ENCODE measurements around the gene CLTC.

Gene CLTC

DNA sequence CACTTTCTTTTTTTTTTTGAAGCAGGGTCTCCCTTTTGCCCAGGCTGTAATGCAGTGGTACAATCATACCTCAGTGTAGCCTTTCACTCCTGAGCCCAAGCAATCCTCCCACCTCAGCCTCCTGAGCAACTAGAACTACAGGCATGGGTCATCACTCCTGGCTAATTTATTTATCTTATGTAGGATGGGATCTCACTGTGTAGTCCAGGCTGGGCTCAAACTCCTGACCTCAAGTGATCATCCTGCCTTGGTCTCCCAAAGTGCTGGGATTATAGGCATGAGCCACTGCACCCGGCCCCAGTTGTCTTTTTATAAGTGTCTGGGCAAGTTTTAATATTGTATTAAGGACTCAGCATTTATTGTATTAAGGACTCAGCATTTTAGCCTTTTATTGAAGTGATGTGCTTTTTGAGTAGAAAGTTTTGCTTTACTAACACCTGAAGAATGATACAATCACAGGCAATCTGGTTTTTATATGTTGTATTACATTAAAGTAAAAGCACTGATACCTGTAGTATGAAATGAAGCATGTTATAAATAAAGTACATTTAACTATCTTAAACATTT, 110.7 kb downstream of the CLTC start:
- DNase-seq: no peak

DNA sequence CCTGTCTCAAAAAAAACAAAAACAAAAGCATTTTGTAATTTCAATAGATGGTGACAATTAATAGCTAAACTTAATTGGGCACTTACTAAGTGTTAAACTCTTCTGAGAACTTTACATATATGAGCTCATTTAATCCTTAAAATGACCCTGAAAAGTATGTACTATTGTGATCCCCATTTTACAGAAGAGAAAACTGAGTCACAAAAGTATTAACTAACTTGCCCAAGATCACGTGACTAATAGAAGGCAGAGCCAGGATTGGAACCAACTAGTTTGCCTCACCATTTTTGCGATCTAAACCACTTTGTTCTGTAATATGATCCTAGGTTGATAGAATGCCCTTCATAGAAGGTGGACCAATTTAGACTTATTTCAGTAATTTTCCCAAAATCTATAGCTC, 114.0 kb downstream of the CLTC start:
- DNase-seq: no peak

DNA sequence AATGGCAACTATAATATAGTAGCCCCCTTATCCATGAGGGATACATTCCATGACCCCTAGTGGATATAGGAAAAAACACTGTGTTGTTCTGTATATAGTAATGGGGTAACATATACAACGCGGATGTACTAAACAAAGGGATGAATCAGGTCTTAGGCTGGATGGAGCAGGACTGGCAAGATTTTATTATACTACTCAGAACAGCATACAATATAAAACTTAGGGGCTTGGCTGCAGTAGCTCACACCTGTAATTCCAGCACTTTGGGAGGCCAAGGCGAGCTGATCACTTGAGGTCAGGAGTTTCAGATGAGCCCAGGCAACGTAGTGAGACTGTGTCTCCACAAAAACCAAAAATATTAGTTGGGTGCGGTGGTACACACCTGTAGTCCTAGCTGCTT, 114.5 kb downstream of the CLTC start:
- DNase-seq: no peak

DNA sequence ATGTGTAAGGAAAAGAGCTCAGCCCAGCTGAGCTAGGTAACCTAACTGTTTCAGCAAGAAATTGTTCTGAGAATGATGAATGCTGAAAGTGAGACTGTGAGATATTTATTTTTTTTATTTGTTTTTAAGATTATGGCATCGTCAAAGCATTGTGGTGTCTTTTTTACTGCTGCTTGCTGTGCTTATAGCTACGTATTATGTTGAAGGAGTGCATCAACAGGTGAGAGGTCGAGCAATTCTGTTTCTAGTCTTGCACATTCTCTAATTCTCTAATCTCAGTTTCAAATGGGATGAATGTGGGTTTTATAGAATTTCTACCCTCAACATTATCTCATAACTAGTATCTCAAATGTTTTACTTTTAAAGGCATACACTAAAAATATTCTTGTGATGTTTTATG, 117.6 kb downstream of the CLTC start:
- no peak for DNase-seq

DNA sequence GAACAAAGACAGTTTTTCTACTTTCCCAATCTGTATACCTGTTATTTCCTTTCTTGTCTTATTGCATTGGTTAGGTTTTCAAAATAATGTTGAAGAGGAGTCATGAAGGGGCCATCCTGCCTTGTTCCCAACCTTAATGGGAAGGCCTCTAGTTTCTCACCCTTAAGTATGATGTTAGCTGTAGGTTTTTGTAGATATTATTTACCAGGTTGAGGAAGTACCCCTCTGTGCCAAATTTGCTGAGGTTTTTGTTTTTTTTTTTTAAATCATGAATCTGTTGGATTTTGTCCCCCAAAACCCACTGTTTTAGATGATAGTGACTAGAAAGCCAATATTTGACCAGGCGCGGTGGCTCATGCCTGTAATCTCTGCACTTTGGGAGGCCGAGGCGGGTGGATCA, 124.1 kb downstream of the CLTC start:
- DNase-seq: no peak

DNA sequence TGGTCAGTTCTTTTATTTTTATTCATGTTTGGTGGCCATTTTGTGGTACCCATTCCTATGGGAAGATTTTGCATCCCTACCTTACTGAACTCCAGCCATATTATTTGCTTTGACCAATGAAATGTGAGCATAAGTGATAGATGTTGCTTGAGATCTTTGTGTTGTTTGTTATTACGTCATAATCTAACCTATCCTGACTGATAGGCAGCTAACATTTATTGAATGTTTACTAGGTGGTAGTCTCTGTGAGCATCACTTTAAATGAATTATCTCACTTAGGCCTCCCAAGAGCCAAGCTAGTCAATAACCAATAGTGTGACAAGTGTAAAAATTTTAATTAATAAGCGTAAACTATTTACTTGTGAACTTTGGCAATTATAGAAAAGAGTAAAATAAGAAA, 125.3 kb downstream of the CLTC start:
- no peak for DNase-seq

Measured in bone marrow (tissue), 2 donors.